Hypothalamus (tissue), 51 donors: ENCODE results near the gene KBTBD12.

Experiments used
- DNase-seq, 51 donors: peaks; one replicate each; lab custom pipeline; 2025; lab: John Stamatoyannopoulos, UW

KBTBD12 gene

DNA sequence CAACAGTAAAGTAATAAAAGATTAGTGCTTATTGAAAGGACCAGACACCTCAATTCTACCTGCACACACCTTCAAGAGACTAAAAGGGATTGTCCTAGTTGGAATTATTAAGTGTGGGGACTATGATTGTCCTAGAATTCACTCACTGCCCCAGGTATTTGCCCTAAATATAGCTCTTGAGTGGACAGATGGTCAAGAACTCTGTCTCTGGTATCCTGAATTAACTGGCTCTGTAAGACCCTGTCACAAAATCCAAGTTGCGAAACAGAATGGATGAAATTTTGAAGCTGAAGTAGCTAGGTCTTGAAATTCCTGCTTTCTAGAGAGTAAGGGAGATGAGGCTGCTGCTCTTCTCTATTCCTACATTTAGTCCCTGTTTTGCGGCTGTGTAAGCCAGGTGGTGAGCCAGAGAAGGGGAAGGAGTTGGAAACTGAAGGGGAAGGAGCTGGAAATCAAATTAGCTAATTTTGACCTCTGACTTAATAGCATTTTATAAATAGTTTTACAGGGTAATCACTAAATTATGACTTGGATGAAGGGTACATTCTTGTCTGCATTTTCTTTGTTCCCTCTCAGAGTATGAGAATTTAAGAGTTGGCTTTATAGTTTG is 34.5 kb downstream of the KBTBD12 start:
- no peak for DNase-seq

DNA sequence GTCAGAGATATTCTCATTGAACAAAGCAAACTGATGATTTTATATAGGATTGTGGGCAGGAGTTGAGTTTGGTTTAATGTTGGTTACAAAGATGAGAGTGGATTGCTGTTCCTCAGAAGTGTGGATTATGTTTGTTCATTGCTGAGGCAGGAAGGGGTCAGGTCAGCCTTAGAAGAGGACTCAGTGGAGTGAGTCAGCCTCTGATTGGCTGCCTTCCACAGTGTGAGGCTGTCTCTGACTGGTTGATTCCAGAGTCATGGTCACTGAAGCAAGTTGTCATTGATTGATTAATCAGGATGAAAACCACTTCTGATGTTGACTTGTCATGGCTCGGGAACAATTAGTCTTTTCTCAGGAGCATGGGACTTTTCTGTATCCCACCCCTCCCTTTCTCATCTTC is 36.2 kb downstream of the KBTBD12 start:
- DNase-seq = peak in 1 of 51 donors; percentile 9

DNA sequence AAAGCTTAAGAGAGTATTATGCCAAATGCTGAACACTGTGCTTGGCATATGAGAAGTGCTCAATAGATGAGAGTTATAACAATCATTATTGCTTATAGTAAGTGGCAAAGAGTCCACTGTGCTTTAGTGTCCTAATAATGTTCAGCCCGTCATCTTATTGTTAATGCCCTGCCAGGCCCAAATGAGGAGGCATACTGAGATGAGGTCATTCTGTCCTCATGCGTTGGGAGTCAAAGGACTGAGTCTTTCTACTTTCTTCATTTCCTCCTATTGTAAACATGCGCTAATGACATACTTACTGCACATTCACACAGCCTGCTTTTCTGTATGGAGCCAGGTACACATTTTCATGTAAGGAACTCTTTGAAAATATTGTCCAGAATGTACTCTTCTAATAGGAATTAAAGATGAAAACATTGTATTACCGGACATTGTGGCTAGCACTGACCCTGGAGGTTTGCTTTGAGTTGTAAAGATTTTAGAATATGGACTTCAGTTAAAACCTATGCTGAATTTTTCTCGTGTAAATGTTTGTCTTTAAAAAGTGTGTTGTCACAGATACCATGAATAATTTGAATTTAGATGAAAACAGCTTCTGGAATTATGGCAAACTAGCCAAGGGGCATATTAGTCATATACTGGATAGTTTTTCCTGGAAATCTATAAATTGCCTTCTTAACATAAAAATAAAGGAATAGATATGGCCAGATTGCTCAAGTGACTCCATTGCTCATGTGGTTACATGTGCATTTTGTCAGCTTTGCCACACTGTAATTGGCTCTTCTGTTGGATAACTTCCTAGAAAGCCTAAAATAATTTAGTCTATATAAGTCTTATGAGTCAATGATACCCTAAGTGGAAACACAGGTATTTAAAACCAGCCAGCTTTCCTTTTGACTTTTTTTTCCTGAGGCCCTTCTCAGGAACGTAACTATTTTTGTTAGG is 38.3 kb downstream of the KBTBD12 start:
- DNase-seq = no peak

DNA sequence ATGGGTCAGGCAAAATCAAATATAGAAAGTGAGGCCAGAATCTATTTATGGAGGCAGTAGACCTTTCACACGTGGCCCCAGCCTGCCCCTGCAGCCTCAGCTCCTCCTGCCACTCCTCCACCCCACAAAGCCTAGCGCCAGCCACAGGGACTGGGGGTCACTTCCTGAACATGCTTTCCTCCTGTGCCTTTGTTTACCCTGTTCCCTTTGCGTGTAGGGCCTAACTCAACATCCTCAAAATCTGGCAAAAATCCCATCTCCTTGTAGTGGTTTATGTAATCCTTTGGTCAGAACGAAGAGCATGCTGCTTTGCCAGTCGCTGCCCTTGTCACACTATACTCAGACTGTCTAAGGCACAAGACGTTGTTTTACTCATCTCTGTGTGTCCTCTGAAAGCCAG is 39.6 kb downstream of the KBTBD12 start:
- DNase-seq = peak in 14 of 51 donors; percentile 3 to 32 (median 10)

DNA sequence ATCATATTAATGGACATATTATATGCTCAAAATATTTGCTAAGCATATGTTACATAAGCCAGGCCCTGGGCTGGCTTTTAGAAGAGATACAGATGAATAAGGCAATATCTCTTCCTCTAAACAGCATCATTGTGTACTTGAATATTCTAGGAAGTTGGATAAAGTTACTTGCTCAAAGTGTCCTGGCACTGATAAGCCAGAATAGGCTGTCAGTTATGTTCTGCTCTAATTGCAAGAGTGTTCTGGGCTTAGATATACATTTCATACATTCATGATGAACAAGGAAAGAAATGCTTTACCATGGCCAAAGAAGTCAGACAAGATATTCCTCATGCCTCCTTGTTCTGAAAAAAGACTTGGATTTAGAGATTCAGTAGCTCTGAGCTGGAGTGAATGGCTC is 40.7 kb downstream of the KBTBD12 start:
- no peak for DNase-seq

DNA sequence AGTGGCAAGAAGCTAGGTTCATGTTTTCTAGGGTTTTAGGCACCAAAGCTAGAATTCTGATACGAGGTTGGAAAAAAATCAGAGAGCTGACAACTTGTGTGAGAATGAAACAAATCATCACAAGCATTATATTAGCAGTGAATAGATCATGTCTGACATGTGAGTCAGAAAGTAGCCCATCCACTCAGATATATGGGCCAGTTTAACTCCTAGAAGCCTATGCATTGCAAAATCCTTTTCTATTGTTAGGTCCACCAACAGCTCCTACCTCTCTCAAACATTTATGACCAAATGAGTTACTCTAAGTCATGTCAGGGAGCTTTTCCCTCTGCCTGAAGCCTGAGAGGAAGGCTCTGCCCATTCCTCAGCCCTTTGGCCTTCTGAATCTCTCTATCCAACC is 44.0 kb downstream of the KBTBD12 start:
- DNase-seq = no peak

DNA sequence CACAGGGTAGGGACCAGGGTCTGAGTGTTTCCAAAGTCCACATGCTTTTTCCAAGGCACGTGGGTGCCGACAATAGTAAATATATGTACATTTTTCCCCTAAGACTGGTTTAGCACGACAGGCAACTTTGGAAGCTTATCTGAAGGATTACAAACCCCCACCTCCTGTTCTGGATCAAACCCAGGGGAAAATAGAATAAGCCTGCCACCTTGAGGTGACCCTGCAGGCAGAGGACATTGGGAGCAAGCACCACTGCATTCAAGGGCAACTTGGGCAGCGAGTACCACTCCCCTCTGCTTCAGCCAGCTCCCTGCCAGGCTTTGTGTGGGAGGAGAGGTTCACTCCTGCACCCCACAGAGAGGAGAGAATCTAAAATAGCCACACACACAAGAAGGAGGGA is 44.8 kb downstream of the KBTBD12 start:
- peak in 9 of 51 donors; percentile 3 to 28 (median 9) for DNase-seq

DNA sequence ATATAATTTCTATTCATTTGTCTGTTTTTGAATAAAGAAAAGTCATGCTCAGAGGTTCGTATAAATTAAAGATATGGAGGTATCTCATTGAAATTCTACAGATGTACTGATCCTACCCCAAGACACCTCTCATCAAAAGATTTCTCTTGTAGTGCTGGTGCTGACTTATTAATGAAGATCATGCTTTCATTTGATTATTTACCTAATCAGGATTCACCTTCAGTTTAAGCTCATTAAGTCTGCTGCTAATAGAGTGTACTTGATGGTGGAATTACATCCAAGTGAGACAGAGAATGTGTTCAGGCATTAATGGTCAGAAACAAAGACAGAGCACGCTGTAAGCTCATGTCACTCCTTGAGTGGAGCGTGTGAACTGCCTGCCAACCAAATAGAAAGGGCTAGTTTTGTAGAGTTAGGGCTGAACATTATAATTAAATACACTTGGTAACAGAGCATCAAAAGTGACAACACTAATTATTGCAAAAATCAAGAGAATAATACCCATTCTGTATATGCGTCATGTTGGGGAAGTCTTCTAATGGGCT is 45.5 kb downstream of the KBTBD12 start:
- DNase-seq = no peak

DNA sequence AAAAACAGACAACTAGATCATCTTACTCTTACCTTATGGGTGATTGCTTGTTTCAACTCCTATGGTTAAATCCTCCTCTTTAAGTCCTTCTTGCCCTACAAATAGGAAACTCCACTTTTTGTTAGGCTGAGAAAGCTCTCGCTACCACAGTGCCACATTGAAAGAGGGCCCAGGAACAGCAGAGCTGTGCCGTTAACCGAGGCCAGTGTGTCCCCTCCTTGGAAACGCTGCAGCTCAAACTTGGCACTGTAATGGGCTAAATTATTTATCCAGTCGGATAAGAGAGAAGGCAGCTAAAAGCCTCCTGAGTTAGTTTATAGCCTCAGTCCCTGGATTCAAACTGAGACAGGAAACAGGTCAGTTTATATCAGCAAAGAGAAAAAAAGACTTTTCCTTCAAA is 46.1 kb downstream of the KBTBD12 start:
- peak in 3 of 51 donors; percentile 4 to 5 (median 4) for DNase-seq

DNA sequence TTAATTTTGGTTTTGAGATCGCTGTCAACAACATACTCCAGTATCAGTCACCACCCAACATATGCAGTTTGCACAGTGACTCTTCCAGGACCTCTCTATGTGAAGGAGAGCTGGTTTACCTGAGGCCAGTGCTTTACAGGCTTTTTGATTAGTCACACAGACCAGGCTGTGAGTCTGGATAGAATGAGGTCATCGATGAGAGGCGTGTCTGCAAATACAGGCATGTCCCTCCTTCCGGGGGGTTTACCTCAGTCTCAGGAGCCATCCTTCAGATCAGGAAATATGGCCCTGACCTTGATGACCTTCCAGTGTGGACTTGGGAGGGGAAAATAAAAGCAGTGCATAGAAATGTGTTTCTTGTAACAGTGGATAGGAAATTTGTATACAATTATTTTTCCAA is 46.9 kb downstream of the KBTBD12 start:
- DNase-seq = no peak

DNA sequence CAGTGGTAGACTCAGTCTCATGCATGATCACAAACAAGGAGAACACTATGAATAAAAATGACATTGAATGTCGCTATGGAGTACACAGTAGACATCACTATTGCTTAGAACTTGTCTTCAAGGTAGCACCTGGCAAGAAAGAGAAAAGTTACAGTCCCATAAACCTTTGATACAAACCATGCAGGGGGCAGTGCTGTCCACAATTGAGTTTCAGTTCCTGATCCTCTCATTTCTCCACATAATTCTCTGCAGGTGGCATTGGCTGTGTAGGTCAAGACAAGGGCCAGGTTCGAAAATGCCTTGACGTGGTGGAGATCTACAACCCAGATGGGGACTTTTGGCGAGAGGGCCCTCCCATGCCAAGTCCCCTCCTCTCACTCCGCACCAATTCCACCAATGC is 47.9 kb downstream of the KBTBD12 start:
- no peak for DNase-seq

DNA sequence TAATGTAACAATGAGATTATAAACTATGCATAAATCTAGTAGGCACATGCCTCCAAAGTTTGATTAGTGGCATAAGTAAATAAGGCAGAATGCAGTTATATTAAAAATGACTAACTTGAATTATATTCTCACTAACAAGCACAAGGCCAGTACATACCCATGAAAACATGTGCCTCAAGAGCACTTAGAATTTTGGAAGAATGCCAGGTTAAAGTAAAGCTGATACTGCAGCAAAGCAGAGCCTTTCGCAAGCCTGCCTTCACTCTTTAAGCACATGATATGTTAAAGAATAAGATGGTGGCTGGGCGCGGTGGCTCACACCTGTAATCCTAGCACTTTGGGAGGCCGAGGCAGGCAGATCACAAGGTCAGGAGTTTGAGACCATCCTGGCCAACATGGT is 49.0 kb downstream of the KBTBD12 start:
- DNase-seq = no peak

DNA sequence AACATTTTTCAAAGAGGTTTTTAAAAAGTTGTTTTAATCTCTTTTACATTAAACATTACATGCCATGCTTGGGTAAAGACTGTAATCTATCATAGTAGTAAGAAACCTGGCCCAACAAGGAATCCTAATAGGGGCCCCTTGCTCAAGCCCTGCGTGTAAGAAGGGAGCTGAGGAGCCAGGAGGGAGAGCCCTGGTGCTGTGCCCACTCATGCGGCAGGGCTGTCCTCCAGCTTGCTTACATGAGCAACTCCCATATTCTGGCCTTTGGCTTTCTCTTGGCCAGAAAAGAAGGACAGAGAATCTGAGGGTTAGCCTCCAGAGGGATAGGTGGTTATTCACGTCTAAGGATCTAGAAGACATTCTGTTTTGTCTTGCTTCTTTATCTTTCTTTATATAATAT is 49.8 kb downstream of the KBTBD12 start:
- no peak for DNase-seq

DNA sequence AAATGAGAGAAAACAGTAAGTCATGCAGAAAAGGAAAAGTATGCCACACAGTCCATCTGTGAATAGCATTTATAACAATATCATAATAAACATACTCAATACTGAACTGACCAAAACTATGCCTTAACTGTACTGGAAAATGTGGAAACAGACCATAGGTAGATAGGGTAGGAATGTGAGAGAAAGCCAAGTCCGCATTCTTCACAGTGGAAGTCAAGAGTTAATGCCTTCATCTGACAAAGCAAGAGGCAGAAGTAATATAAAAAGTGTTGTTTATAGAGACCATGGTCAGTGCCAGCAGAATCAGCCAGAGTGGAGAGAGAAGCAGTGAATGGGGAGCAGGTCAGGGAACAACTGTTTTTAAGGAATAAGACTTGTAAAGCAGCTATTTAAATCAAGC is 52.3 kb downstream of the KBTBD12 start:
- DNase-seq = no peak

DNA sequence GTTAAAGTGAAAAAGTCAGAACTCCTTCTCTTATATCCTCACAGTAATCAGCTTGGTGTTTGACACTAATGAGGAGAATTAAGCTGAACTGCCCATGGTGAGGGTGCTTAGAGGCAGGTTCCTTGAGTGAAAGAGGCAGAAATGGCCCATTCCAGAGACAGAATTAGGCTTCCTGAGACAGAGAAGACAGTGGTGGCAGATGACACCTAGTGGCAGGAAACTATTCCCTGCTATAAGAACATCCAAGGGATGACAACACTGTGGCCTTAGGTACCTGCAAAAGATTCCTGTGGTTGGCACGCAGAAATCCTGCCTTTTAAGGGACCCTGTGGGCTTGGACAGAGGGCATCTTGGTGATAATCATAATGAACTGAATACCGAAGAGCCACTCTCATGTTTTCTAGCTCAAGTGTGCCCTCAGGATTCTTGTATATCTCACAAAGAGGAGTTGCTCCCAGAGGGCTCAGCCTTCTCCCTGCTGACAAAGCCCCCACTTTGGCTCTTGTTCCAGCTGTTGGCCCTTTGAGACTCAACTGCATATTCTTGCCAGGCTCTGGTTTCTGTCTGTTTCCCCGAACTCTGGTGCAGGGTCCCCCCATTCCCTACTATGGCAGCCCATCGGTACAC is 56.0 kb downstream of the KBTBD12 start:
- peak in 14 of 51 donors; percentile 10 to 46 (median 20) for DNase-seq

DNA sequence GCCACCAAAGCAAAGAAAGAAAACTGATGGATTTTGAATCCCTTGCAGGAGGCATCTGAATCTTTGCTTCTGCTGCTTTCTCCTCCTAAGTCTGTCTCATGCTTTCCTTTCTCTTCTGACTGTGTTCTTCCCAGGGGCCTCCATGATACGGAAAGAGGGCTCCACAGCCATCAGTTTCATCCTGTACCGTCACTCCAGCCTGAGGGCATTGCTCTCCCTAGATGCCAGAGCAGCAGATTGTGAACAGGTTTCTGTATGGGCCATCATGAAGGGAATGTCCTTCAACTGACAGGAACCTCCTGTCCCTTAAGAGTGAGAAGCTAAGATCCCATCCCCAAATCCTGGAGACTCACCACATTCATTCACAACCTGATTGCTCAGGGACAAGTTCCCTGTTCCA is 59.2 kb downstream of the KBTBD12 start:
- DNase-seq = no peak

DNA sequence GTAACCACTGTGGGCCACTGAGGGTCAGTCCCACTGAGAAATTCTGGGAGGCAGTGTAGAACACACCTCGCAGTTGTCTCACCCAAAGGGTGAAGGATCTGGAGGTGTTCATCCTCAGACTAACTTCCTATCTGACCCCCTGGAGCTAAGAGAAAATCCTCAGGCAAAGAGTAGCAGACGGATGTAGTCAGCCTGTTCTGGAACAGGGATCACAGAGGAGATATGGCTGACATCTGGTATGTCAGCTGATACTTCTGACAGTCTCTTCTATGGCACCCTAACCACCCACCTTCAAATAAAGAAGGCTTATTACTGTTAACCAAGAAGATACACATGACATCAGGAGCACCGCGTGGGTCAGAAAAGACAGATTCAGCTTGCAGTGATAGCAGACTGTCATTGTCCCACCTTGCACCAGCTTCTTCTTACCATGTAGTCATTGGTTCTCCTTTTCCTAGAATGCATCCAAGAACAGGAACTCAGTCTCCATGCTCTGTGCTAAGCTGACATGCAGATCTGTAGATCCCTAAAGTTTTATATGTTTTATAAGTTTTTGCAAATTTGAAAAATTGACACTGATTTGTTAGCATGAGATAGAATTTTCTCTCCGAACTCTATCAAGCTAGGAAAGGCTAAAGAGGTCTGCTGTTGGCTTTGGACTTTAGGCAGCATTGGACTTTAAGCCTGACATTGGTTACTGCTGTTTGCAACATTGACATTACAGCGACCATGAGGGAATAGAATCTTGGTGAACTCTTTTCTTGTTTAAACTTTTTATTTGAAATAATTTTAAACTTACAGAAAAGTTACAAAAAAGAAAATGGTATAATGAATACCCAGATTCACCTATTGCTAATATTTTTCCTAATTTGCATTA is 60.4 kb downstream of the KBTBD12 start:
- no peak for DNase-seq

DNA sequence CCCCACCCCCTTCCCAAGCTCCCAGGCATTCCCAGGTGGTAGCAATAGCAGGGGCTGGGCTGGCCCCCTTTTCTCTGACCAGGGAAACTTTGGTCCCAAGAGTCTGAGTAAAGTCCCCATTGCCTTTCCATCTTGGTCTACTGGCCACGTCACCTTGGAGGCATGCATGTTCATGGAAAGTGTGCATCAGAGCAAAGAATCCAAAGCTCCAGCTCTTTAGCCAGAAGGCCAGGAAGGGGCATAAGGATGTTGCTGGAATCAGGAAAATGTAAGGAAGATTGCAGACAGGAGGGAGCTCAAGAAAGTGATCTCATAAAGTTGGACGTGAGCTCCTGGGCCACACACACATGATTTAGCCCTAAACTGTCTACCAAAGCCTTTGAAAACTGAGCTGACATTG is 63.6 kb downstream of the KBTBD12 start:
- no peak for DNase-seq

DNA sequence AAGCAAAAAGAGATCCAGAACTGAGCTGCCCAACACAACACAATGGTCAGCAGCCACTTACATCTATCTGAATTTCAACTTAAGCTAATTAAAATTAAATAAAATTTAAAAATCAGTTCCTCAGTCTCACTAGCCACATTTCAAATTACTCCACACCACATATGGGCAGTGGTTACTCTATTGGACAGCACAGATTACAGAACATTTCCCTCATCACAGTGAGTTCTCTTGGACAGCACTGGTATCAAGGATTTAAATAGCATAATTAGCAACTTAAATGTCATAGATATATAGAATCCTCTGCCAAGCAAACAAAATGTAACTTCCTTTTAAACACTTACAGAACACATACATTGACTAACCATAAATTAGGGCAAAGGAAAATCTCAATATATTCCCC is 64.4 kb downstream of the KBTBD12 start:
- DNase-seq = no peak

DNA sequence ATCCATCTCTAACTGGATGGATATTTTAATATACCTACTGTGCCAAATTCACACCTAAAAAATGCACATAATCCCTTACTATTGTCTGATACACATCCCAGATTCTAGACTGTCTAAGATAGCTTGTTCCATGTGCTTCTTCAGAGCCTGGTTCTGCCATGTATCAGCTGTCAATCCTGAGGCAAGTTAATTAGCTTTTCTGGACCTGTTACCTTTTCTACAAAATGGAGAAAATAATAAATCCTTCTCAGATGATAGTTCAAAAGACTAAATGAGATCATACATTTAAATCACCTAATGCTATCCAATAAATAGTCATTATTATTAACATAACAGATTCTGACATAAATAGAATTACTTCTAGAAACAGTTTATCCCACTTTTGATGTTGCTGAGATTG is 66.1 kb downstream of the KBTBD12 start:
- no peak for DNase-seq
